ENCODE results near the gene CEP112. TPM values are rescaled to one million over a fixed set of nuclear protein-coding genes. Genes with fewer than 3 reads are reported as not detected.

Gene CEP112
- total and polyA plus RNA-seq, 9 of the 15 experiments (the other 6 are each of a cell fraction or from before 2014, with no cell fraction given), result 0.84 TPM; not detected in 8

DNA sequence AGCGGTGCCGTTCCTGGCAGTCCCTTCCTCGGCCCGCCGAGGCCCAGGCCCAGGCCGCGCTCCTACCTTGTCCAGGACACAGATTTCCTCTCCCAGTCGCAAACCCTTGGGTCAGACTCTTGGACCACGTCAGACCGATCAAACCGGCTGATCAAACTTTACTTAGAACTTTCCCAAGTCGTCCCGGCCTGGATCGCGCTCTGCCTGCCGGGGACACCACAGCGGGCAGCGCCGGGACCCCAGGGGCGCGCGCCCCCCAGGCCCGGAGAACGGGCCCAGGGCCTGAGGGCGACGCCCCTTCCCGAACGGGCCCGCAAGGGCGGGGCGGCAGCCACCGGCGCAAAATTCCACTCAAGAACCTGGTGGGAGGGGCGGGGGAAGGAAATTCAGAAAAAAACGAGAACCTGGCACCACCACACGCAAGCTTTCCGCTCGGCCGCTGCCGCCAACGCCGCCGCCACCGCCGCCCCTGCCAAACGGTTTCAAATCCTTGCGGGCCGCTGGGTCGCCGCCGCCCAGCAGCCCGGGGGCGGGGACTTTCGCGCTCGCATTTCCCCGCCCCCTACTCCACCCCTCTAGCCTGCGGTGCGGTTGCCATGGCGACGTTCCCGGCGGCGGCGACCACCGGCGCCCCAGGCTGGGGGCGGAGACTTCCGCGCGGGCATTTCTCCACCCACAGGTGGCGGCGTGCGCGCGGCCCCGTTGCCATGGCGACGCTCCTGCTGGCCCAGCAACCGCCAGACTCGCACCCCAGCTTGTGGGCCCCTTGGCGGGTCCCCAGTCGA lies at the start of gene CEP112 (continued):
- TF ChIP-seq ZBTB7A (IDR thresholded peaks at IDR 0.05; ENCODE audit: borderline replicate concordance, control insufficient read depth, low read depth, low read length) (peak; percentile 76; the same call in 1 of the 2 replicates), MXI1 (IDR thresholded peaks at IDR 0.05; ENCODE audit: low read depth, low read length) (peak; percentile 56; the same call in 1 of the 2 replicates), GATAD2A (IDR thresholded peaks at IDR 0.05) (no peak), ZNF41 (CRISPR knock-in tag; conservative IDR thresholded peaks at IDR 0.05) (no peak), NRF1 (conservative IDR thresholded peaks at IDR 0.05 in 1 of 2, IDR thresholded peaks at IDR 0.05 in 1 of 2) (peak; percentile 7 to 30; a peak in 1 of 4 replicates), CBFB (CRISPR knock-in tag; IDR thresholded peaks at IDR 0.05) (no peak), MEF2A (IDR thresholded peaks at IDR 0.05; ENCODE audit: control insufficient read depth, low read depth, low read length) (no peak), TEAD4 (IDR thresholded peaks at IDR 0.05; ENCODE audit: low read length) (no peak), TEAD4 (CRISPR knock-in tag; IDR thresholded peaks at IDR 0.05; ENCODE audit: borderline replicate concordance) (no peak), ATF1 (CRISPR knock-in tag; IDR thresholded peaks at IDR 0.05) (no peak), ATF1 (tag; IDR thresholded peaks at IDR 0.05) (0 out of 2 replicates have a peak, but pooled peaks have one; percentile 20), MYNN (IDR thresholded peaks at IDR 0.05) (peak; percentile 58; the same call in 1 of the 2 replicates), MYNN (CRISPR knock-in tag; IDR thresholded peaks at IDR 0.05) (0 out of 2 replicates have a peak, but pooled peaks have one; percentile 21), TFAP4 (CRISPR knock-in tag; IDR thresholded peaks at IDR 0.05; ENCODE audit: borderline replicate concordance) (peak; percentile 15; the same call in 1 of the 2 replicates)
- TF ChIP-seq, protein P1, sequence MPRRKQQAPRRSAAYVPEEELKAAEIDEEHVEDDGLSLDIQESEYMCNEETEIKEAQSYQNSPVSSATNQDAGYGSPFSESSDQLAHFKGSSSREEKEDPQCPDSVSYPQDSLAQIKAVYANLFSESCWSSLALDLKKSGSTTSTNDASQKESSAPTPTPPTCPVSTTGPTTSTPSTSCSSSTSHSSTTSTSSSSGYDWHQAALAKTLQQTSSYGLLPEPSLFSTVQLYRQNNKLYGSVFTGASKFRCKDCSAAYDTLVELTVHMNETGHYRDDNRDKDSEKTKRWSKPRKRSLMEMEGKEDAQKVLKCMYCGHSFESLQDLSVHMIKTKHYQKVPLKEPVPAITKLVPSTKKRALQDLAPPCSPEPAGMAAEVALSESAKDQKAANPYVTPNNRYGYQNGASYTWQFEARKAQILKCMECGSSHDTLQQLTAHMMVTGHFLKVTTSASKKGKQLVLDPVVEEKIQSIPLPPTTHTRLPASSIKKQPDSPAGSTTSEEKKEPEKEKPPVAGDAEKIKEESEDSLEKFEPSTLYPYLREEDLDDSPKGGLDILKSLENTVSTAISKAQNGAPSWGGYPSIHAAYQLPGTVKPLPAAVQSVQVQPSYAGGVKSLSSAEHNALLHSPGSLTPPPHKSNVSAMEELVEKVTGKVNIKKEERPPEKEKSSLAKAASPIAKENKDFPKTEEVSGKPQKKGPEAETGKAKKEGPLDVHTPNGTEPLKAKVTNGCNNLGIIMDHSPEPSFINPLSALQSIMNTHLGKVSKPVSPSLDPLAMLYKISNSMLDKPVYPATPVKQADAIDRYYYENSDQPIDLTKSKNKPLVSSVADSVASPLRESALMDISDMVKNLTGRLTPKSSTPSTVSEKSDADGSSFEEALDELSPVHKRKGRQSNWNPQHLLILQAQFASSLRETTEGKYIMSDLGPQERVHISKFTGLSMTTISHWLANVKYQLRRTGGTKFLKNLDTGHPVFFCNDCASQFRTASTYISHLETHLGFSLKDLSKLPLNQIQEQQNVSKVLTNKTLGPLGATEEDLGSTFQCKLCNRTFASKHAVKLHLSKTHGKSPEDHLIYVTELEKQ (CRISPR knock-in tag; IDR thresholded peaks at IDR 0.05), result no peak
- TF ChIP-seq, protein P2, sequence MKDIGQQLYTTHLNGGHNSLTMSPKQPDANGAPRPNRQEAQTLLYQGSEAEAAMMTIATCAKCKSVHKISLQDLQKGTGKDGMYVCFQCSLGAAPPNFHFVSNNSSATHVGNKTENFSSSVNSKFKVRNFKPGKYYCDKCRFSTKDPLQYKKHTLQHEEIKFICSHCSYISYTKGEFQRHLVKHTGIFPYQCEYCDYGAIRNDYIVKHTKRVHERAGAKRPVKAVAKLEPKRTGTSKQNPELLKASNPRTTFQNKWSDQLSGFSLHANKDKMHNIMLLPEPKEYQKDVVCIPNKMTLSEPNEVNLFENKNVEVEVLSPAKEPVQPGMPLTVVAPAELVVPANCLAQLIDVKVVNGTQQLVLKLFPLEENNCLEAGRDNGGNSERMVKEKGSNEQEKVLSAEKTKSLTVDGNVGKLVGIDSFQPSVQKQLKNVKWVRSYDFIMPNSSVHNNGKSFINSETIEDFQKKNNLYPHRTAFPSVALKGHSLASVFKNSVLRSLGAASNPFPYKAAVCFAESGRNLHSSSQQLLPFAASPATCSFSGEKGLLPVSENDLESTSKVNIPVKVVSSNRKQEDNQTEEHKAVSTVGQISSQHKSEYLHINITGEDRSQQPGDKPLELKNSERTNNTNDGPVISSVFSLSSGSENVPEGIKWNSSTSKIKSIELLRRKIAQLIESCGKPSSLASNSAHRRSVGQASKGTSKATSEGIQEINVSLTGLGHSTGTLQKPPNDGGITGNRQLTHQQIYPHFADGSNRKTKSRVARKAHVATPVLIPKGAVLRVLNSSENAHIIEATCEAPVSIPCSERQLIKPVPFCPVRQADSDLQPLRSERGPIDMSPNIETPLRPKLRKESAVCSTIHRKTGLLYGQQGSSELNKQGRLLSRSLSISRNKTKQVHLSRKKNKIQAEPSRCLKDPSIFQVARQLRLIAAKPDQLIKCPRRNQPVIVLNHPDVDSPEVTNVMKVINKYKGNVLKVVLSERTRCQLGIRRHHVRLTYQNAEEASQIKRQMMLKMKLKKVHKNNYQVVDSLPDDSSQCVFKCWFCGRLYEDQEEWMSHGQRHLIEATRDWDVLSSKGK (CRISPR knock-in tag; IDR thresholded peaks at IDR 0.05), result no peak
- TF ChIP-seq, protein P3, sequence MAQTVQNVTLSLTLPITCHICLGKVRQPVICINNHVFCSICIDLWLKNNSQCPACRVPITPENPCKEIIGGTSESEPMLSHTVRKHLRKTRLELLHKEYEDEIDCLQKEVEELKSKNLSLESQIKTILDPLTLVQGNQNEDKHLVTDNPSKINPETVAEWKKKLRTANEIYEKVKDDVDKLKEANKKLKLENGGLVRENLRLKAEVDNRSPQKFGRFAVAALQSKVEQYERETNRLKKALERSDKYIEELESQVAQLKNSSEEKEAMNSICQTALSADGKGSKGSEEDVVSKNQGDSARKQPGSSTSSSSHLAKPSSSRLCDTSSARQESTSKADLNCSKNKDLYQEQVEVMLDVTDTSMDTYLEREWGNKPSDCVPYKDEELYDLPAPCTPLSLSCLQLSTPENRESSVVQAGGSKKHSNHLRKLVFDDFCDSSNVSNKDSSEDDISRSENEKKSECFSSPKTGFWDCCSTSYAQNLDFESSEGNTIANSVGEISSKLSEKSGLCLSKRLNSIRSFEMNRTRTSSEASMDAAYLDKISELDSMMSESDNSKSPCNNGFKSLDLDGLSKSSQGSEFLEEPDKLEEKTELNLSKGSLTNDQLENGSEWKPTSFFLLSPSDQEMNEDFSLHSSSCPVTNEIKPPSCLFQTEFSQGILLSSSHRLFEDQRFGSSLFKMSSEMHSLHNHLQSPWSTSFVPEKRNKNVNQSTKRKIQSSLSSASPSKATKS (CRISPR knock-in tag; IDR thresholded peaks at IDR 0.05), result no peak
